ENCODE measurements around the gene CDK5. TPM values are rescaled to one million over a fixed set of nuclear protein-coding genes. Genes with fewer than 3 reads are reported as not detected.

Gene CDK5
- total and polyA plus RNA-seq, 9 of the 15 experiments (the other 6 are each of a cell fraction or from before 2014, with no cell fraction given), result 3.2 to 38.0 (median 27.5) TPM

- TF ChIP-seq ZBTB12 (CRISPR knock-in tag; IDR thresholded peaks at IDR 0.05), result no peak
- no peak for TF ChIP-seq FOXJ3 (CRISPR knock-in tag; IDR thresholded peaks at IDR 0.05)
- no peak for TF ChIP-seq ATF1 (CRISPR knock-in tag; IDR thresholded peaks at IDR 0.05)
- TF ChIP-seq ATF1 (tag; IDR thresholded peaks at IDR 0.05), result peak; percentile 94
- TF ChIP-seq NCOA2 (IDR thresholded peaks at IDR 0.05; ENCODE audit: partially characterized antibody in 2 of 2), result no peak
- TF ChIP-seq MECOM (CRISPR knock-in tag; IDR thresholded peaks at IDR 0.05), result no peak; the same call in 1 of the 2 replicates
- peak; percentile 93 for TF ChIP-seq TFAP4 (CRISPR knock-in tag; IDR thresholded peaks at IDR 0.05; ENCODE audit: borderline replicate concordance)
- peak; percentile 64 to 73 for TF ChIP-seq RAD21 (CRISPR knock-in tag; conservative IDR thresholded peaks at IDR 0.05 in 1 of 2, IDR thresholded peaks at IDR 0.05 in 1 of 2)
- TF ChIP-seq SMC3 (conservative IDR thresholded peaks at IDR 0.05; ENCODE audit: insufficient read depth, low read depth, low read length), result peak; percentile 89
- no peak for TF ChIP-seq ZNF785 (CRISPR knock-in tag; IDR thresholded peaks at IDR 0.05)
- peak; percentile 46 for TF ChIP-seq TAF9B (IDR thresholded peaks at IDR 0.05; ENCODE audit: partially characterized antibody)
- TF ChIP-seq ZBTB17 (CRISPR knock-in tag; IDR thresholded peaks at IDR 0.05), result peak; percentile 73; the same call in 1 of the 2 replicates
- no peak for TF ChIP-seq RFX7 (CRISPR knock-in tag; IDR thresholded peaks at IDR 0.05)
- TF ChIP-seq FOXK2 (conservative IDR thresholded peaks at IDR 0.05 in 1 of 2, IDR thresholded peaks at IDR 0.05 in 1 of 2; ENCODE audit: low read depth in 2 of 2), result peak in 1 of 2 experiments; percentile 77
- TF ChIP-seq KDM2B (CRISPR knock-in tag; IDR thresholded peaks at IDR 0.05), result peak; percentile 46; the same call in 1 of the 2 replicates
- TF ChIP-seq ZNF184 (CRISPR knock-in tag; IDR thresholded peaks at IDR 0.05), result no peak
- peak; percentile 83 for TF ChIP-seq POLR2A (conservative IDR thresholded peaks at IDR 0.05)
- TF ChIP-seq ATF6 (CRISPR knock-in tag; IDR thresholded peaks at IDR 0.05), result no peak; the same call in 1 of the 2 replicates
- TF ChIP-seq SRSF7 (optimal IDR thresholded peaks at IDR 0.05; ENCODE audit: low read depth, low read length), result no peak
- TF ChIP-seq ZBTB1 (CRISPR knock-in tag; IDR thresholded peaks at IDR 0.05; ENCODE audit: borderline replicate concordance, low read depth), result 0 out of 2 replicates have a peak, but pooled peaks have one; percentile 11
- no peak for TF ChIP-seq ZNF77 (CRISPR knock-in tag; IDR thresholded peaks at IDR 0.05)
- TF ChIP-seq ZNF75A (CRISPR knock-in tag; IDR thresholded peaks at IDR 0.05), result peak; percentile 6; the same call in 1 of the 2 replicates
- no peak for TF ChIP-seq ZBTB49 (CRISPR knock-in tag; IDR thresholded peaks at IDR 0.05; ENCODE audit: borderline replicate concordance)
Observed at GRCh38 chr7:151008511-151009323, 49.0 kb downstream of the CDK5 start (continued).

Data from K562 (cell line).